ENCODE data around the gene SGSM1.

SGSM1 gene

GRCh38 chr22:24763872-24764485 is 42.0 kb upstream of the SGSM1 start:
- TF ChIP-seq TAF1 (IDR thresholded peaks at IDR 0.05; ENCODE audit: borderline replicate concordance, insufficient read depth, low read length) (no peak), SIN3A (IDR thresholded peaks at IDR 0.05; ENCODE audit: borderline replicate concordance, insufficient read depth, low read length) (no peak), POLR2AphosphoS5 (IDR thresholded peaks at IDR 0.05; ENCODE audit: low read depth, low read length) (no peak), FOXP2 (optimal IDR thresholded peaks at IDR 0.05; ENCODE audit: borderline replicate concordance, extremely low read depth, extremely low read length, insufficient read depth) (no peak)
- TF ChIP-seq, protein P1, sequence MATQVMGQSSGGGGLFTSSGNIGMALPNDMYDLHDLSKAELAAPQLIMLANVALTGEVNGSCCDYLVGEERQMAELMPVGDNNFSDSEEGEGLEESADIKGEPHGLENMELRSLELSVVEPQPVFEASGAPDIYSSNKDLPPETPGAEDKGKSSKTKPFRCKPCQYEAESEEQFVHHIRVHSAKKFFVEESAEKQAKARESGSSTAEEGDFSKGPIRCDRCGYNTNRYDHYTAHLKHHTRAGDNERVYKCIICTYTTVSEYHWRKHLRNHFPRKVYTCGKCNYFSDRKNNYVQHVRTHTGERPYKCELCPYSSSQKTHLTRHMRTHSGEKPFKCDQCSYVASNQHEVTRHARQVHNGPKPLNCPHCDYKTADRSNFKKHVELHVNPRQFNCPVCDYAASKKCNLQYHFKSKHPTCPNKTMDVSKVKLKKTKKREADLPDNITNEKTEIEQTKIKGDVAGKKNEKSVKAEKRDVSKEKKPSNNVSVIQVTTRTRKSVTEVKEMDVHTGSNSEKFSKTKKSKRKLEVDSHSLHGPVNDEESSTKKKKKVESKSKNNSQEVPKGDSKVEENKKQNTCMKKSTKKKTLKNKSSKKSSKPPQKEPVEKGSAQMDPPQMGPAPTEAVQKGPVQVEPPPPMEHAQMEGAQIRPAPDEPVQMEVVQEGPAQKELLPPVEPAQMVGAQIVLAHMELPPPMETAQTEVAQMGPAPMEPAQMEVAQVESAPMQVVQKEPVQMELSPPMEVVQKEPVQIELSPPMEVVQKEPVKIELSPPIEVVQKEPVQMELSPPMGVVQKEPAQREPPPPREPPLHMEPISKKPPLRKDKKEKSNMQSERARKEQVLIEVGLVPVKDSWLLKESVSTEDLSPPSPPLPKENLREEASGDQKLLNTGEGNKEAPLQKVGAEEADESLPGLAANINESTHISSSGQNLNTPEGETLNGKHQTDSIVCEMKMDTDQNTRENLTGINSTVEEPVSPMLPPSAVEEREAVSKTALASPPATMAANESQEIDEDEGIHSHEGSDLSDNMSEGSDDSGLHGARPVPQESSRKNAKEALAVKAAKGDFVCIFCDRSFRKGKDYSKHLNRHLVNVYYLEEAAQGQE (IDR thresholded peaks at IDR 0.05; ENCODE audit: insufficient read depth in 1 of 2, low read depth in 2 of 2, low read length in 2 of 2): no peak

DNA sequence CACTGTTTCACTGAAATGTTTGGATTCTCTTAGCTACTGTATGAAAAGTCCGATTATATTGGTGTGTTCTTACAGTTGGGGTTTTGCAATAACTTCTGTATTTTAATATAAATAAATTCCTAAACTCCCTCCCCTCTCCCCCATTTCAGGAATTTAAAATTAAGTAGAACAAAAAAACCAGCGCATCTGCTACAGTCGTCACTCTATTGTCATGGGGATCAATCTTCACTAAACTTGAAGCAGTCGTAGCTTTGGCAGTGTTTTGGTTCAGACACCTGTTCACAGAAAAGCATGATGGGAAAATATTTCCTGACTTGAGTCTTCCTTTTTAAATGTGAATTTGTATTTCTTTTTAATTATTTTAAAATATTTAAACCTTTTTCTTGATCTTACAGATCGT is 40.8 kb upstream of the SGSM1 start:
- TF ChIP-seq, protein P1 (IDR thresholded peaks at IDR 0.05; ENCODE audit: insufficient read depth in 1 of 2, low read depth in 2 of 2, low read length in 2 of 2): no peak
- TF ChIP-seq POLR2AphosphoS5 (IDR thresholded peaks at IDR 0.05; ENCODE audit: low read depth, low read length) (no peak), FOXP2 (optimal IDR thresholded peaks at IDR 0.05; ENCODE audit: borderline replicate concordance, extremely low read depth, extremely low read length, insufficient read depth) (no peak), TAF1 (IDR thresholded peaks at IDR 0.05; ENCODE audit: borderline replicate concordance, insufficient read depth, low read length) (no peak), SIN3A (IDR thresholded peaks at IDR 0.05; ENCODE audit: borderline replicate concordance, insufficient read depth, low read length) (no peak)

DNA sequence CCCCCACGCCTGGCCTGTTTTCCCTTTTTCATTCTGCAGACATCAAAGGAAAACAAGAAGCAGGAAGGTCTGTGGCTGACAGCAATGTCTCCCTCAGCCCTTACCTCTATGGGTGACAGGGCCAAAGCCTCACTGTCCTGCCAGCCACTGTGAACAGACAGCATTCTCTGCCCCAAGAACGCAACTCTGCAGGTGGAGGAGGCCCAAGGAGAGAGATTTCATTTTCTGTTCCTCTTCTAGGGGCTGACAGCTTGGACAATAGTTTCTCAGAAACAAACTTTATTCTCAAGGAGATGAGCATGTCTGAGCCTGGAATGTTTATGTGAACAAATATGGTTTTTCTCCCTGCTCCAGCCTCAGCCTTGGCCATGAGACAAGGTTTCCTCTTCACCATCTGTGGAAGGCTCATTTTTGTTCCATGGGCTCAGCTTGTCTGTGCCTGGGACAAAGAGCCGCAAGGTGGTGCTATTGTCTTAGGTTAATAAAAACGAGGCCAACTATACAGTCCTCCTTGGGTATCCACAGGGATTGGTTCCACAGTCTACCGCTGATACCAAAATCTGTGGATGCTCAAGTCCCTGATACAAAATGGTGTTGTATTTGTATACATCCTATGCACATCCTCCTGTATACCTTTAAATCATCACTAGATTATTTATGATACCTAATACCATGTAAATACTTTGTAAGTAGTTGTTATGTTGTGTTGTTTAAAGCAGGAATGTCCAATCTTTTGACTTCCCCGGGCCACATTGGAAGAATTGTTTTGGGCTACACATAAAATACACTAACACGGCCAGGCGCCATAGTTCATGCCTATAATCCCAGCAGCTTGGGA is 37.3 kb upstream of the SGSM1 start:
- TF ChIP-seq SIN3A (IDR thresholded peaks at IDR 0.05; ENCODE audit: borderline replicate concordance, insufficient read depth, low read length) (no peak), TAF1 (IDR thresholded peaks at IDR 0.05; ENCODE audit: borderline replicate concordance, insufficient read depth, low read length) (no peak), POLR2AphosphoS5 (IDR thresholded peaks at IDR 0.05; ENCODE audit: low read depth, low read length) (no peak), FOXP2 (optimal IDR thresholded peaks at IDR 0.05; ENCODE audit: borderline replicate concordance, extremely low read depth, extremely low read length, insufficient read depth) (no peak)
- TF ChIP-seq, protein P1 (IDR thresholded peaks at IDR 0.05; ENCODE audit: insufficient read depth in 1 of 2, low read depth in 2 of 2, low read length in 2 of 2): no peak

DNA sequence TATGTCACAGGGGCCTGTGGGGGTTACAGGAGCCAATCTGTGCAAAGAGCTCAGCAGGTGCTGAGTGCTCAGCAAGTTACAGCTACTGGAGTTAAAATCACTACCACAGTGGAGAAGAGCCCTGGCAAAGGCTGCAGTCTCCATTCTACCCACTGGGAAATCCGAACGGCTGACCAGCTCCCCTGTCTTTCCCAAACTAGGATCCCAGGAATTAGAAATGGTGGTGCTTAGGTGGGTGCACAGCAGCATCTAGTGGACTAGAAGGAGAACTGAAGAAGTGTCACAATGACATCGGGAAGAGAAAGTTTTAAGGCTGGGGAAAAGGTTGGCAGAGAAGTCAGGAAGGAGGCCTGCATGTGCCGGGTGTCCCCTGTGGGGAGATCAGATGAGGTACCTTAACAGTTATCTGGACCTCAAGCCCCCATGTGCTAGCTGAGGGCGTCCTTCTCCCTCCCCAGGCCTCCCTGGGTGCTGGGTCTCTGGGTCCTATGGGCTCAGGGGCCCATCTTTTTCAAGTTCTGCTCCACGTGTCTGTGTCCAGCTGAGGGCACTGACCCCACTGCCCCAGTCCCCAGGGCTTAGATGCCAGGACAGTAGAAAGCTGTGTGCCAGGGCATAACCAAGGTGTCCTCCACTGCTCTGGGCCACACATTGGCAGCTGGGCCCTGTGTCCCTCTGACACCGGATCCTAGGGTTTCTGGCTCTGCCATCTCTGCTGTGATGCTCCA is 33.4 kb upstream of the SGSM1 start:
- TF ChIP-seq POLR2AphosphoS5 (IDR thresholded peaks at IDR 0.05; ENCODE audit: low read depth, low read length): no peak
- TF ChIP-seq FOXP2 (optimal IDR thresholded peaks at IDR 0.05; ENCODE audit: borderline replicate concordance, extremely low read depth, extremely low read length, insufficient read depth): no peak
- no peak for TF ChIP-seq SIN3A (IDR thresholded peaks at IDR 0.05; ENCODE audit: borderline replicate concordance, insufficient read depth, low read length)
- TF ChIP-seq TAF1 (IDR thresholded peaks at IDR 0.05; ENCODE audit: borderline replicate concordance, insufficient read depth, low read length): no peak
- TF ChIP-seq, protein P1 (IDR thresholded peaks at IDR 0.05; ENCODE audit: insufficient read depth in 1 of 2, low read depth in 2 of 2, low read length in 2 of 2): no peak

All from PFSK-1 (cell line).